Measurements from ENCODE around the gene MFAP5. TPM values are rescaled to one million over a fixed set of nuclear protein-coding genes. Genes with fewer than 3 reads are reported as not detected.

Gene MFAP5
- polyA plus RNA-seq, 3 donors, result not detected

DNA sequence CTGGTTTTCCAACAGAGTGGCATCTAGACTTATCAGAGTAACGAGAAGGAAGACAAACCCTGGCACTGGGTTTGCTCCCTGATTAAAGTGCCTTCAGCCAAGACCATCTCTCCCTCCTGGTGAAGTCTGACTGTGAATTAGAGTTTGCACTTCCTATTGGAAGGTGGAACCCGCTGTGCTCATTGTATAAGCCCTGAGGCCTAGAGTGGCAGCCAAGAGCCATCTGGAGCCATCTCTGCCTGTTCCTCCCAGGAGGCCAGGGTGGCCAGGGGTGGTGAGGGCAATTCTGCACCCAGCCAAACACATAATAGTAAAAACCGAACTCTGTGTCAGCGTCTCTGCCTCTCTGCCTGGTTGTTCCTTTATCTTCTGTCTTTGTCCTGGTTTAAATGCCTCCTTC lies 25.0 kb downstream of the MFAP5 start:
- 100% methylated on average over 1 of the region's 4 CpGs for WGBS (ENCODE audit: insufficient coverage)
- no peaks in the 10 kb centered on the region for H3K36me3 ChIP-seq (replicated peaks in 1 of 2; ENCODE audit: control insufficient read depth in 1 of 2, insufficient read depth in 2 of 2, low read length in 2 of 2)
- H4K20me1 ChIP-seq (ENCODE audit: insufficient read depth, low read length), result no peaks in the 10 kb centered on the region
- no peak overlapping the region for H2AFZ ChIP-seq (ENCODE audit: insufficient read depth, low read depth, low read length, poor library complexity, severe bottlenecking)
- Mint-ChIP-seq H3K9me3 (peaks cover 0 to 11% (median 1%) of the 10 kb centered on the region in 7 donors), H3K4me3 (no peak overlapping the region), H3K27ac (no peak overlapping the region), H3K36me3 (no peaks in the 10 kb centered on the region), H3K27me3 (ENCODE audit: low read depth in 3 of 3) (peaks cover 0 to 4% (median 1%) of the 10 kb centered on the region in 3 donors), H3K4me1 (no peaks in the 10 kb centered on the region)
- intact Hi-C loops (cut with micrococcal nuclease), result no loop called here
- no peaks in the 10 kb centered on the region for H3K79me2 ChIP-seq (ENCODE audit: insufficient read depth, low read length)
- no peaks in the 10 kb centered on the region for H3K9me3 ChIP-seq (replicated peaks in 1 of 2; ENCODE audit: control insufficient read depth in 1 of 2, insufficient read depth in 1 of 2, low read length in 2 of 2)
- H3K4me1 ChIP-seq (ENCODE audit: control insufficient read depth in 1 of 2, insufficient read depth in 2 of 2, low read length in 2 of 2), result no peaks in the 10 kb centered on the region
- no peaks in the 10 kb centered on the region for H3K27me3 ChIP-seq (ENCODE audit: control insufficient read depth in 2 of 2, insufficient read depth in 2 of 2, low read length in 2 of 2)
- H3K4me3 ChIP-seq (replicated peaks in 1 of 3; ENCODE audit: low read depth in 2 of 3, low read length in 3 of 3), result no peak overlapping the region
- no peak overlapping the region for H3K9ac ChIP-seq (ENCODE audit: insufficient read depth, low read length, poor library complexity, severe bottlenecking)
- DNase-seq, result no peak
- TF ChIP-seq, protein P1, sequence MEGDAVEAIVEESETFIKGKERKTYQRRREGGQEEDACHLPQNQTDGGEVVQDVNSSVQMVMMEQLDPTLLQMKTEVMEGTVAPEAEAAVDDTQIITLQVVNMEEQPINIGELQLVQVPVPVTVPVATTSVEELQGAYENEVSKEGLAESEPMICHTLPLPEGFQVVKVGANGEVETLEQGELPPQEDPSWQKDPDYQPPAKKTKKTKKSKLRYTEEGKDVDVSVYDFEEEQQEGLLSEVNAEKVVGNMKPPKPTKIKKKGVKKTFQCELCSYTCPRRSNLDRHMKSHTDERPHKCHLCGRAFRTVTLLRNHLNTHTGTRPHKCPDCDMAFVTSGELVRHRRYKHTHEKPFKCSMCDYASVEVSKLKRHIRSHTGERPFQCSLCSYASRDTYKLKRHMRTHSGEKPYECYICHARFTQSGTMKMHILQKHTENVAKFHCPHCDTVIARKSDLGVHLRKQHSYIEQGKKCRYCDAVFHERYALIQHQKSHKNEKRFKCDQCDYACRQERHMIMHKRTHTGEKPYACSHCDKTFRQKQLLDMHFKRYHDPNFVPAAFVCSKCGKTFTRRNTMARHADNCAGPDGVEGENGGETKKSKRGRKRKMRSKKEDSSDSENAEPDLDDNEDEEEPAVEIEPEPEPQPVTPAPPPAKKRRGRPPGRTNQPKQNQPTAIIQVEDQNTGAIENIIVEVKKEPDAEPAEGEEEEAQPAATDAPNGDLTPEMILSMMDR (IDR thresholded peaks at IDR 0.05), result no peak
- H3K27ac ChIP-seq (ENCODE audit: low read depth in 1 of 2, low read length in 2 of 2), result no peak overlapping the region
- H3K4me2 ChIP-seq (replicated peaks; ENCODE audit: extremely low read depth, low read length, poor library complexity, severe bottlenecking), result no peak overlapping the region

DNA sequence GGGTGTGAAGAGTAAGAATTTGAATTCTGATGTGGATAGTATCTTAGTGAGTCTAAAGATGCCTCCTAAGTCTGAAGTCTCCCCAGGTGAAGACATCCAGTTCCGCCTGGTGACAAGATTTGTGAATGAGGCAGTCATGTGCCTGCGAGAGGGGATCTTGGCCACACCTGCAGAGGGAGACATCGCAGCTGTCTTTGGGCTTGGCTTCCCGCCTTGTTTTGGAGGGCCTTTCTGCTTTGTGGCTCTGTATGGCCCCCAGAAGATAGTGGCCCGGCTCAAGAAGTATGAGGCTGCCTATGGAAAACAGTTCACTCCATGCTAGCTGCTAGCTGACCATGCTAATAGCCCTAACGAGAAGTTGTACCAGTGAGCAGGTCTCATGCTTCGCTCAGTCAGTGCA lies 25.4 kb downstream of the MFAP5 start:
- intact Hi-C loops (cut with micrococcal nuclease), result no loop called here
- Mint-ChIP-seq H3K9me3 (peaks cover 0 to 11% (median 1%) of the 10 kb centered on the region in 7 donors), H3K36me3 (no peaks in the 10 kb centered on the region), H3K4me1 (no peaks in the 10 kb centered on the region), H3K27me3 (ENCODE audit: low read depth in 3 of 3) (peaks cover 0 to 4% (median 1%) of the 10 kb centered on the region in 3 donors), H3K4me3 (no peak overlapping the region), H3K27ac (peak overlapping the region in 1 of 7 donors; percentile 62)
- H3K4me3 ChIP-seq (replicated peaks in 1 of 3; ENCODE audit: low read depth in 2 of 3, low read length in 3 of 3), result no peak overlapping the region
- no peaks in the 10 kb centered on the region for H3K9me3 ChIP-seq (replicated peaks in 1 of 2; ENCODE audit: control insufficient read depth in 1 of 2, insufficient read depth in 1 of 2, low read length in 2 of 2)
- TF ChIP-seq, protein P1 (IDR thresholded peaks at IDR 0.05), result no peak
- DNase-seq, result no peak
- no peaks in the 10 kb centered on the region for H3K4me1 ChIP-seq (ENCODE audit: control insufficient read depth in 1 of 2, insufficient read depth in 2 of 2, low read length in 2 of 2)
- WGBS (ENCODE audit: insufficient coverage), result 97% methylated on average over 7 of the region's 7 CpGs
- H3K27me3 ChIP-seq (ENCODE audit: control insufficient read depth in 2 of 2, insufficient read depth in 2 of 2, low read length in 2 of 2), result no peaks in the 10 kb centered on the region
- H3K27ac ChIP-seq (ENCODE audit: low read depth in 1 of 2, low read length in 2 of 2), result no peak overlapping the region
- no peak overlapping the region for H3K9ac ChIP-seq (ENCODE audit: insufficient read depth, low read length, poor library complexity, severe bottlenecking)
- no peak overlapping the region for H2AFZ ChIP-seq (ENCODE audit: insufficient read depth, low read depth, low read length, poor library complexity, severe bottlenecking)
- no peaks in the 10 kb centered on the region for H3K36me3 ChIP-seq (replicated peaks in 1 of 2; ENCODE audit: control insufficient read depth in 1 of 2, insufficient read depth in 2 of 2, low read length in 2 of 2)
- no peak overlapping the region for H3K4me2 ChIP-seq (replicated peaks; ENCODE audit: extremely low read depth, low read length, poor library complexity, severe bottlenecking)
- no peaks in the 10 kb centered on the region for H3K79me2 ChIP-seq (ENCODE audit: insufficient read depth, low read length)
- H4K20me1 ChIP-seq (ENCODE audit: insufficient read depth, low read length), result no peaks in the 10 kb centered on the region

Data from CD14-positive monocyte (primary cell).